AG08396 (cell line): ENCODE data around the gene OXCT2.
"Not testable (repeated sequence)": the region's sequence is repeated elsewhere in the genome, so short reads cannot be mapped to it uniquely, and the experiment has no call there.

Source experiments
- DNase-seq: peaks from one replicate; pipeline ENCODE4 v3.0.0; 2012; ENCODE audit warnings: low spot score, mixed read lengths

OXCT2 gene

DNA sequence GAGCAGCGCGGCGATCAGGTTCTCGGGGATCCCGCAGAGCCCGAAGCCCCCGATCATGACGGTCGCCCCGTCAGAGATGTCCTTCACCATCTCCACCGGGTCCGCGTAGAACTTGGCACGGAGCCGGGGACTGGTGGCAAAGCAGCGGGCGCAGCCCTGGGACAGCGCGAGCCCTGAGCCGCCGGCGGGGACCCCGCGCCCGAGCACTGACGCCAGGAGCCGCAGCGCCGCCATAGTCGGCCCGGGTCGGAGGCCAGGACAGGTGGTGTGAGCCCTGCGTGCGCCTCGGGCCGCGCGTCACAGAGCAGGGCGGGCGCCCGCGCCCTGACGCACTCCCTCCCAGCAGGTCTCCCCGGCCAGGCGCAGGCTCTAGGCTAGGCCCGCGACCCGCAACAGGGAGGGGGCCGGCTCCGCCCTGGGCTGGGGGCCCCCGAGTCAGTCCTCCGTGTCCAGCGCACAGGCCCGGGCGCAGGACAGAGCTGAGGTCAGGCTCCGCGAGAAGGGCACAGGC, at the start of gene OXCT2:
OXCT2 (minus strand) TSS at position 327 of the 511 bp plus-strand sequence; CDS start at position 234, 93 bp downstream.
- DNase-seq = not testable (repeated sequence)

- no peak for DNase-seq
These were observed 48.1 kb upstream of the OXCT2 start for GRCh38 chr1:39819091-39819812.

- no peak for DNase-seq
These were observed 47.3 kb upstream of the OXCT2 start for GRCh38 chr1:39818482-39818881.

GRCh38 chr1:39817091-39817932, 46.2 kb upstream of the OXCT2 start:
- not testable (repeated sequence) for DNase-seq

- DNase-seq = peak; percentile 89
These were observed 45.4 kb upstream of the OXCT2 start for GRCh38 chr1:39816415-39817090.

GRCh38 chr1:39812913-39813312, 41.8 kb upstream of the OXCT2 start:
- no peak for DNase-seq

GRCh38 chr1:39808784-39809517, 37.8 kb upstream of the OXCT2 start:
- no peak for DNase-seq

- DNase-seq = no peak
These were observed 34.2 kb upstream of the OXCT2 start for GRCh38 chr1:39805385-39805784.

DNA sequence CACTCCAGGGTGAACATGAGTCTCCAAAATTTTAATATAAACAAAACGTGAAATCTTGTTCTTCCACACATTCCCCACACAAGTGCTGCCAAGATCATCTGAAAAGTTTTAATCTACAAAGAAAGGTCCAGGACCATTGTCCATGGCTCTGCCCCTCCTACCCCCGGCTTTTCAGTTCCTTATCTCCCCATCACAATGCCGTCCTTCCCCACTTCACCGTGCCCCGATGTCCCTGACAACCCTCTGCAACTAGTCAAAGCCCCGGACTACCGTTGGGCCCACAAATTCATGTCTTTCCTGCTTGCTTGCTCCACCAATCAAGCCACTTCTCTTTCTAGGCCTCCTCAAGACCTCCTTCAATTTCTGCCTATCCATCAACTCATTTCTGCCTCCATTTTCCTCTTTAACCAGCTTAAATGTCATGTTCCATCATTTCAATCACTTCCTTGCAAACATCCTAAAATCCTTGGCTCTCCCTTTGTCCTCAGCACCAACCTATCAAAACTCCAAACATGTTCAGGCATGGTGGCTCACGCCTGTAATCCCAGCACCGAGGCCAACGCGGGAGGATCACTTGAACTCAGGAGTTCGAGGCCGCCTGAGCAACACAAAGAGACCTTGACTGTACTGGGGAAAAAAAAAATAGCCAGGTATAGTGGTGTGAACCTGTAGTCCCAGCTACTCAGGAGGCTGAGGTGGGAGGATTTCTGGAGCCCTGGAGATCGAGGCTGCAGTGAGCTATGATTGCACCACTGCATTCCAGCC, 31.5 kb upstream of the OXCT2 start:
- no peak for DNase-seq

GRCh38 chr1:39800471-39800835, 29.3 kb upstream of the OXCT2 start:
- DNase-seq = no peak

DNA sequence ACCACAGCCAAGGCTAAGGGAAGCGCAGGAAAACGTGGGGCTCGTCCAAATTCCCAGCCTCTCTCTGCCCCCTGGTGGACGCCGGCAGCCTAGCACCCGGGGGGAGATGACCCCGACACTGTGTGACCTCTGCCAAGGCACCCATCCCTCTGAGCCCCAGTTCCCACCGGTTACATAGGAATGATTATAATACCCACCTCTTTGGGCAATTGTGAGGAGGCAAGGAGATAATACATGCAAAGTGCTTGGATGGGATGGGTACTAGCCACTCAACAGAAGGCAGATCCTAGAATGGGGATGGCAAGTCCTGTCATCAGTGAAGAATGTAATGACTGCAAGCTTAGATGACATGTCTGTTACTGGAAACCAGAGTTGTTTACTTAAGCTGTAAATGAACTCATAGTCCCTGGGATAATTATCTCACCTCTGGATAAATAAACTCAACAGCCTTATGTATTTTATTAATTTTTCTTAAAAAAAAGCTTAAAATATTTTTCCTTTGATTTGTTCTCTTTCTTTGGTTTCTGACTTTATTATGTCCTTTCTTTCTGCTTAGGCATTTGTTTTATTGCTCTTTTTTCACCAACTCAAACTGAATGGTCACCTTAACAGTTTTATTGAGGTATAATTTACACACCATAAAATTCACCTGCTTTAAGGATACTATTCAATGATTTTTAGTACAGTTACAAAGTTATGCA, 28.8 kb upstream of the OXCT2 start:
- DNase-seq = peak; percentile 87

DNA sequence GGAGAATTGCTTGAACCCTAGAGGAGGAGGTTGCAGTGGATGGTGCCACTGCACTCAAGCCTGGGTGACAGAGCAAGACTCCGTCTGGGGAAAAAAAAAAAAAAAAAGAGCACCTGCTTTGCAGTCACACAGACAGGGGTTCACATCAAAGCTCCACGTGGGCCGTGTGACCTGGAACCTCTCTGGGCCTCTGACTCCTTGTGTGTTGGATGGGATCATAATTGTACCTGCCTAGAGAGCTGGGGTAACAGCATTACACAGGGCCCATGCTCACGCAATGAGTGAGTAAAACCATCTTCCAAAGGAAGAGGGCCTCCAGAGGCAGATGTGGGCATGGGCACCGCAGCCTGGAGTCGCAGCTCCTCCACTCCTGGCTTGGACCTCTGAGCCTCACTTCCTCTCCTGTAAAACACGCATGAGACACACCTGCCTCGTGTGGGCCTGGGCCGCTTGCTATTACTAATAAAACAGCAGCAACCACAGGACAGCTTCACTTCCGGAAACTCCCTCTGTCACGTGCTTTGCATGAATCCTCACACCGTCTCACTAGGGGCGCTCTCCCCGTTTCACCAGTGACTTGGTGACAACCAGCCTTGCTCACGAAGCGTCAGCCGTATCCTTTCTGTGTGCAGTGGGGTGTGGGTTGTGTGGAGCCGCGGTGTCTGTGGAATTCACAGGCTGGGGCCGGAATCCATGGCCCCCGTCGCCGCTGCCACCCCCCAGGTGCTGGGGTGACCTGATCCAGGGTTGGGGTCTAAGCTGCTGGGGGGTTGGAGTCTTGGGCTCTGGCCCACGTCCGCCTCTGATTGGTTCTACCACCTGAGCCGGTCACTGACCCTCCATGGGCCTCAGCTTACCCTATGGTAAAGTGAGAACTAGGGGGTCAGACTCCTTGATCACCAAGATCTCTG, 28.0 kb upstream of the OXCT2 start:
- not testable (repeated sequence) for DNase-seq

GRCh38 chr1:39795651-39796050, 24.5 kb upstream of the OXCT2 start:
- DNase-seq = no peak

GRCh38 chr1:39791838-39792237, 20.7 kb upstream of the OXCT2 start:
- DNase-seq = no peak

DNA sequence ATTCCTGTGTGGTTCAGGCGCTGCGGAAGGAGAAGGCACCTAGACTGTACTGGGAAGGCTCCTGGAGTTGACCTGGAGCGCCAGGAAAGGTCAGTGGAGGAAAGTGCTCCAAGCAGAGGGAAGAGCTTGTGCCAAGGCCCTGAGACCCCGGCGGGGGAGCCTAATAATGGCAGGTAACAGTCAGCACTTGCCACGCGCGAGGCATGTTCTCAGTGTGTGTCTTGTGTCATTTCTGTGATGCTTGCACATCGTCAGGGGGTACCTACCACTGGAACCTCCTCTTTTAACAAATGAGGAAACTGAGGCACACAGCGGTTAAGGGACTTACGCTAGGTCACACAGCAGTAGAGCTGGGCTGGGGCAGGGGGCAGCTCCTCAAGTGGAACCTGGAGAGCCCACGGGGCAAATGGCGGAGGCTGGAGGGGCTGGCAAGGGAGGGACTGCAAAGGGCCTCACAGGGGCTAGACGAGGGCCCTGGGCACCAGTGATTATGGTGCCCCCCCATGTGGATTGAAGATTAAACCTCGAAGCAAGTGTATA, 18.5 kb upstream of the OXCT2 start:
- no peak for DNase-seq

- peak; percentile 58 for DNase-seq
These were observed 17.8 kb upstream of the OXCT2 start, which contains the start of gene BMP8B for GRCh38 chr1:39788758-39789570. Gene BMP8B (minus strand): TSS chr1:39788865. CDS start chr1:39788485, 380 bp downstream.

DNA sequence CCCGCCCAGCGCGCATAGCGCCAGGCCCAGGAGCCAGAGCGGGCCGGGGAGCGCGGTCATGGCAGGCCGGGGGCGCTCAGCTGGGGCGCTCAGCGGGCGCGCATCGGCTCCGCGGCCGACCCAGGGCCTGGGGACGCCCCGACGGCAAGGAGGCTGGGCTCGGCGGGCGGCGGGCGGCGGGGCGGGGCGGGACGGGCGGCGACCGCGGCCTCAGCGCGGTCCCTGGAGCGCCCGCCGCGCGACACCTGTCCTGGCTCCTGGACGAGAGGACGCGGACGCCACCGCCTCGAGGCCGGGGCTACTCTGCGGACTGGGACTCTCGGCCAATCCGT, 17.2 kb upstream of the OXCT2 start:
- DNase-seq = no peak

DNA sequence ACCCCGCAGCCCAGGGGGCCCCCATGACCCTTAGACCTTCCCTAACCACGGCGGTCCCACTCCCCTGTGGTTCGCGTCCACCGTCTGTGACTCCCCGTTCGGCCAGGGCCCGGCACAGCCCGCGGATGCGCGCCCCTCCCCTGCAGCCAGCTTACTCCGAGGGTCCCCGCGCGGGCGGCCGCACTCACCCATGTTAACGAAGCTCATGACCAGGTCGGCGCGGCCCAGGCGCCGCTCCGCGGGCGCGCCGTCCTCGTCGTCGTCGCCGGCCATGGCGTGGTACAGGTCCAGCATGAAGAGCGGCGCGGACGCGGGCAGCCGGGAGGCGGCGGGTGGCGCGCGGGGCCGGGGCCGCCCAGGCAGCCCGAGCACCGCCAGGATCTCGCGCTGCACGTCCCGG, 16.8 kb upstream of the OXCT2 start:
- not testable (repeated sequence) for DNase-seq
